22Rv1 (cell line): Measurements from ENCODE around the gene PMM2.

ENCODE experiments used
- ZFX ChIP-seq: fragments of 450-650 bp; IDR thresholded peaks from 2 replicates; pipeline ENCODE4 v1.6.1; 2017; ENCODE audit warnings: antibody characterized with exemption, borderline replicate concordance
- TF ChIP-seq, protein P1 (sequence below): fragments of 450-650 bp; IDR thresholded peaks from 2 replicates; pipeline ENCODE4 v1.5.1; 2017; ENCODE audit warnings: mild to moderate bottlenecking

DNA sequence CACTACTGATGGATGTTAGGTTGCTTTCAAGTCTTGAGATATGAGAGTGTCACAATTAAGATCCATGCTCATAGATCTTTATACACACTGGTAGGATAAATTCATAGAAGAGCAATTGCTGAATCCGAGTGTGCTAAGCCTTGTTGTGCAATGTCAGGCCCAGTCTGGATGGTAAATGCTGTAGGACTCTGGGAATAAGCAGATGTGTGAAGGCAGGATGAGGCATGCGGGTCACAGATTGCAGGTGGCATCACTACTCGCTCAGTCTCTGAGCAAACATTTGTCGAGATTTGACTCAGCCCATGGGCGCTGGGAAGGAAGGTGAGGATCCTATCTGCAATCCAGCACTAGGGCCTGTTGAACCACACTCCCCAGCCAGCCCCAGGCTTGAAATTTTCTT, 40.9 kb upstream of the PMM2 start:
- TF ChIP-seq, protein P1, sequence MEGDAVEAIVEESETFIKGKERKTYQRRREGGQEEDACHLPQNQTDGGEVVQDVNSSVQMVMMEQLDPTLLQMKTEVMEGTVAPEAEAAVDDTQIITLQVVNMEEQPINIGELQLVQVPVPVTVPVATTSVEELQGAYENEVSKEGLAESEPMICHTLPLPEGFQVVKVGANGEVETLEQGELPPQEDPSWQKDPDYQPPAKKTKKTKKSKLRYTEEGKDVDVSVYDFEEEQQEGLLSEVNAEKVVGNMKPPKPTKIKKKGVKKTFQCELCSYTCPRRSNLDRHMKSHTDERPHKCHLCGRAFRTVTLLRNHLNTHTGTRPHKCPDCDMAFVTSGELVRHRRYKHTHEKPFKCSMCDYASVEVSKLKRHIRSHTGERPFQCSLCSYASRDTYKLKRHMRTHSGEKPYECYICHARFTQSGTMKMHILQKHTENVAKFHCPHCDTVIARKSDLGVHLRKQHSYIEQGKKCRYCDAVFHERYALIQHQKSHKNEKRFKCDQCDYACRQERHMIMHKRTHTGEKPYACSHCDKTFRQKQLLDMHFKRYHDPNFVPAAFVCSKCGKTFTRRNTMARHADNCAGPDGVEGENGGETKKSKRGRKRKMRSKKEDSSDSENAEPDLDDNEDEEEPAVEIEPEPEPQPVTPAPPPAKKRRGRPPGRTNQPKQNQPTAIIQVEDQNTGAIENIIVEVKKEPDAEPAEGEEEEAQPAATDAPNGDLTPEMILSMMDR = no peak
- no peak for TF ChIP-seq ZFX
